GM23338 (cell line): ENCODE data around the gene TPT1. TPM values are rescaled to one million over a fixed set of nuclear protein-coding genes. Genes with fewer than 3 reads are reported as not detected.
"Not testable (repeated sequence)": the region's sequence is repeated elsewhere in the genome, so short reads cannot be mapped to it uniquely, and the experiment has no call there.

Experiments
- ATAC-seq: fragments of 200-7000 bp; cut with Tn5 transposase; 3 replicates; pipeline ENCODE4 v1.9.1; 2020
- DNase-seq: peaks from one replicate; pipeline ENCODE4 v3.0.0-alpha.2; 2015; ENCODE audit warnings: low spot score
- H2AFZ ChIP-seq: fragments of 200-600 bp; sonication (generic); 2 replicates; pipeline ENCODE4 v1.8.0; 2016; ENCODE audit warnings: antibody characterized with exemption, mild to moderate bottlenecking, moderate library complexity
- H3F3A ChIP-seq: fragments of 200-600 bp; sonication (generic); replicated peaks from 2 replicates; pipeline ENCODE4 v1.8.0; 2017; ENCODE audit warnings: antibody characterized with exemption, mixed run types, low read depth
- H3K27ac ChIP-seq: fragments of 200-600 bp; sonication (generic); 2 replicates; pipeline ENCODE4 v1.6.1; 2016; ENCODE audit warnings: low read depth
- H3K27me3 ChIP-seq: fragments of 200-600 bp; sonication (generic); 2 replicates; pipeline ENCODE4 v1.8.0; 2016; ENCODE audit warnings: mild to moderate bottlenecking, mixed run types, moderate library complexity; ENCODE audit not compliant: insufficient read depth
- H3K36me3 ChIP-seq: fragments of 200-600 bp; sonication (generic); 2 replicates; pipeline ENCODE4 v1.8.0; 2016; ENCODE audit warnings: mild to moderate bottlenecking; ENCODE audit not compliant: insufficient read depth
- H3K4me1 ChIP-seq: fragments of 200-600 bp; sonication (generic); 2 replicates; pipeline ENCODE4 v1.8.0; 2016; ENCODE audit warnings: mild to moderate bottlenecking, moderate library complexity; ENCODE audit not compliant: insufficient read depth
- H3K4me2 ChIP-seq: fragments of 200-600 bp; sonication (generic); 2 replicates; pipeline ENCODE4 v1.7.1; 2017; ENCODE audit warnings: mixed run types
- H3K4me3 ChIP-seq: fragments of 200-600 bp; sonication (generic); 2 replicates; pipeline ENCODE4 v1.6.1; 2016; ENCODE audit warnings: mixed run types
- H3K79me2 ChIP-seq: fragments of 200-600 bp; sonication (generic); replicated peaks from 2 replicates; pipeline ENCODE4 v1.8.0; 2017; ENCODE audit warnings: mild to moderate bottlenecking; ENCODE audit not compliant: insufficient read depth
- H3K9me2 ChIP-seq: fragments of 200-600 bp; sonication (generic); 2 replicates; pipeline ENCODE4 v1.8.0; 2017; ENCODE audit not compliant: insufficient read depth
- H4K20me1 ChIP-seq: fragments of 200-600 bp; sonication (generic); replicated peaks from 2 replicates; pipeline ENCODE4 v1.8.0; 2017; ENCODE audit warnings: mild to moderate bottlenecking; ENCODE audit not compliant: insufficient read depth
- H3K27ac Mint-ChIP-seq: 2 replicates; pipeline ENCODE4 v1.8.0; 2020; ENCODE audit warnings: inconsistent platforms, mild to moderate bottlenecking, moderate library complexity, mixed read lengths
- H3K27me3 Mint-ChIP-seq: 3 replicates; pipeline ENCODE4 v1.8.0; 2022; ENCODE audit warnings: low read depth, mild to moderate bottlenecking, moderate library complexity, mixed read lengths, inconsistent platforms; ENCODE audit not compliant: insufficient read depth, poor library complexity
- H3K36me3 Mint-ChIP-seq: 3 replicates; pipeline ENCODE4 v1.8.0; 2021; ENCODE audit warnings: low read depth, mild to moderate bottlenecking, inconsistent platforms, moderate library complexity, mixed read lengths
- H3K4me1 Mint-ChIP-seq: 3 replicates; pipeline ENCODE4 v1.8.0; 2020; ENCODE audit warnings: mild to moderate bottlenecking, inconsistent platforms, mixed read lengths
- H3K4me3 Mint-ChIP-seq: 3 replicates; pipeline ENCODE4 v1.8.0; 2021; ENCODE audit warnings: moderate library complexity, mild to moderate bottlenecking, inconsistent platforms, mixed read lengths
- H3K9me3 Mint-ChIP-seq: 3 replicates; pipeline ENCODE4 v1.8.0; 2020; ENCODE audit warnings: moderate library complexity, mild to moderate bottlenecking, inconsistent platforms, mixed read lengths
- CREB1 ChIP-seq: fragments of 250-450 bp; sonication (Bioruptor Pico); IDR thresholded peaks from 2 replicates; pipeline ENCODE4 v1.5.0; 2020; ENCODE audit warnings: low read depth, mild to moderate bottlenecking, moderate library complexity
- EZH2 ChIP-seq: fragments of 200-600 bp; sonication (generic); IDR thresholded peaks from one replicate; pipeline ENCODE4 v1.8.0; 2017; ENCODE audit warnings: antibody characterized with exemption, mild to moderate bottlenecking, low read depth; ENCODE audit not compliant: unreplicated experiment
- polyA plus RNA-seq: library from polyadenylated mRNA; unstranded; fragments of >200 nt; fragmentation: Nextera tagmentation; extraction: Ambion mirVana; gene quantifications from 2 replicates; pipeline ENCODE4 v1.2.1, GENCODE V29; 2016
- total RNA-seq: library from RNA; depleted of rRNA; stranded (reverse); fragments of >200 nt; shearing (Covaris generic); gene quantifications from 2 replicates; pipeline ENCODE4 v1.2.3, GENCODE V29; 2014
- TF ChIP-seq, protein P1 (sequence below), 2 experiments: fragments of 200-600 bp in 1 of 2; sonication (generic) in 1 of 2; conservative IDR thresholded peaks; 2 replicates each; pipeline versions ENCODE4 v1.5.1 to v1.6.1; 2016 to 2017; ENCODE audit warnings: antibody characterized with exemption in 2 of 2, low read depth in 2 of 2, mild to moderate bottlenecking in 2 of 2, moderate library complexity in 1 of 2
- TF ChIP-seq, protein P2 (sequence below): IDR thresholded peaks from 2 replicates; pipeline ENCODE4 v1.6.1; 2016; ENCODE audit warnings: antibody characterized with exemption
- TF ChIP-seq, protein P3 (sequence below): IDR thresholded peaks from one replicate; pipeline ENCODE4 v1.6.1; 2018; ENCODE audit warnings: antibody characterized with exemption; ENCODE audit not compliant: unreplicated experiment

The TPT1 gene
- total and polyA plus RNA-seq, 2 experiments from 2014 or later: 1,385 to 2,519 TPM

DNA sequence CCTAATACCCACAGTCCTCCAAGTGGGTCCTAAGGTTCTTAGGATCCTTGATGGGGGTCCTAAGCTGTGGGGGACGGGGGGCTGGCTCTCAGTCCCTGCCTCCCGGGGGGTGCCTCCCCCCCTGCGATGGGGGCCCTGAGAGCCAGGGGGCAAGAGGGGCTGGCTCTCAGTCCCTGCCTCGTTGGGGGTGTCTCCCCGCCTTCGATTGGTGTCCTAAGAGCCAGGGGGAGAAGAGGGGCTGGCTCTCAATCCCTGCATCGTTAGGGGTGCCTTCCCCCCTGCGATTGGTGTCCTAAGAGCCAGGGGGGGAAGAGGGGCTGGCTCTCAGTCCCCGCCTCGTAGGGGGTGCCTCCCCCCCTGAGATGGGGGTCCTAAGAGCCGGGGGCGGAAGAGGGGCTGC, 40.2 kb upstream of the TPT1 start (continued):
- TF ChIP-seq, protein P1, sequence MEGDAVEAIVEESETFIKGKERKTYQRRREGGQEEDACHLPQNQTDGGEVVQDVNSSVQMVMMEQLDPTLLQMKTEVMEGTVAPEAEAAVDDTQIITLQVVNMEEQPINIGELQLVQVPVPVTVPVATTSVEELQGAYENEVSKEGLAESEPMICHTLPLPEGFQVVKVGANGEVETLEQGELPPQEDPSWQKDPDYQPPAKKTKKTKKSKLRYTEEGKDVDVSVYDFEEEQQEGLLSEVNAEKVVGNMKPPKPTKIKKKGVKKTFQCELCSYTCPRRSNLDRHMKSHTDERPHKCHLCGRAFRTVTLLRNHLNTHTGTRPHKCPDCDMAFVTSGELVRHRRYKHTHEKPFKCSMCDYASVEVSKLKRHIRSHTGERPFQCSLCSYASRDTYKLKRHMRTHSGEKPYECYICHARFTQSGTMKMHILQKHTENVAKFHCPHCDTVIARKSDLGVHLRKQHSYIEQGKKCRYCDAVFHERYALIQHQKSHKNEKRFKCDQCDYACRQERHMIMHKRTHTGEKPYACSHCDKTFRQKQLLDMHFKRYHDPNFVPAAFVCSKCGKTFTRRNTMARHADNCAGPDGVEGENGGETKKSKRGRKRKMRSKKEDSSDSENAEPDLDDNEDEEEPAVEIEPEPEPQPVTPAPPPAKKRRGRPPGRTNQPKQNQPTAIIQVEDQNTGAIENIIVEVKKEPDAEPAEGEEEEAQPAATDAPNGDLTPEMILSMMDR (conservative IDR thresholded peaks at IDR 0.05; ENCODE audit: low read depth in 2 of 2): no peak
- TF ChIP-seq CREB1 (no peak), EZH2 (no peak)
- TF ChIP-seq, protein P2, sequence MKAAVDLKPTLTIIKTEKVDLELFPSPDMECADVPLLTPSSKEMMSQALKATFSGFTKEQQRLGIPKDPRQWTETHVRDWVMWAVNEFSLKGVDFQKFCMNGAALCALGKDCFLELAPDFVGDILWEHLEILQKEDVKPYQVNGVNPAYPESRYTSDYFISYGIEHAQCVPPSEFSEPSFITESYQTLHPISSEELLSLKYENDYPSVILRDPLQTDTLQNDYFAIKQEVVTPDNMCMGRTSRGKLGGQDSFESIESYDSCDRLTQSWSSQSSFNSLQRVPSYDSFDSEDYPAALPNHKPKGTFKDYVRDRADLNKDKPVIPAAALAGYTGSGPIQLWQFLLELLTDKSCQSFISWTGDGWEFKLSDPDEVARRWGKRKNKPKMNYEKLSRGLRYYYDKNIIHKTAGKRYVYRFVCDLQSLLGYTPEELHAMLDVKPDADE: no peak
- TF ChIP-seq, protein P3, sequence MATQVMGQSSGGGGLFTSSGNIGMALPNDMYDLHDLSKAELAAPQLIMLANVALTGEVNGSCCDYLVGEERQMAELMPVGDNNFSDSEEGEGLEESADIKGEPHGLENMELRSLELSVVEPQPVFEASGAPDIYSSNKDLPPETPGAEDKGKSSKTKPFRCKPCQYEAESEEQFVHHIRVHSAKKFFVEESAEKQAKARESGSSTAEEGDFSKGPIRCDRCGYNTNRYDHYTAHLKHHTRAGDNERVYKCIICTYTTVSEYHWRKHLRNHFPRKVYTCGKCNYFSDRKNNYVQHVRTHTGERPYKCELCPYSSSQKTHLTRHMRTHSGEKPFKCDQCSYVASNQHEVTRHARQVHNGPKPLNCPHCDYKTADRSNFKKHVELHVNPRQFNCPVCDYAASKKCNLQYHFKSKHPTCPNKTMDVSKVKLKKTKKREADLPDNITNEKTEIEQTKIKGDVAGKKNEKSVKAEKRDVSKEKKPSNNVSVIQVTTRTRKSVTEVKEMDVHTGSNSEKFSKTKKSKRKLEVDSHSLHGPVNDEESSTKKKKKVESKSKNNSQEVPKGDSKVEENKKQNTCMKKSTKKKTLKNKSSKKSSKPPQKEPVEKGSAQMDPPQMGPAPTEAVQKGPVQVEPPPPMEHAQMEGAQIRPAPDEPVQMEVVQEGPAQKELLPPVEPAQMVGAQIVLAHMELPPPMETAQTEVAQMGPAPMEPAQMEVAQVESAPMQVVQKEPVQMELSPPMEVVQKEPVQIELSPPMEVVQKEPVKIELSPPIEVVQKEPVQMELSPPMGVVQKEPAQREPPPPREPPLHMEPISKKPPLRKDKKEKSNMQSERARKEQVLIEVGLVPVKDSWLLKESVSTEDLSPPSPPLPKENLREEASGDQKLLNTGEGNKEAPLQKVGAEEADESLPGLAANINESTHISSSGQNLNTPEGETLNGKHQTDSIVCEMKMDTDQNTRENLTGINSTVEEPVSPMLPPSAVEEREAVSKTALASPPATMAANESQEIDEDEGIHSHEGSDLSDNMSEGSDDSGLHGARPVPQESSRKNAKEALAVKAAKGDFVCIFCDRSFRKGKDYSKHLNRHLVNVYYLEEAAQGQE: no peak

DNA sequence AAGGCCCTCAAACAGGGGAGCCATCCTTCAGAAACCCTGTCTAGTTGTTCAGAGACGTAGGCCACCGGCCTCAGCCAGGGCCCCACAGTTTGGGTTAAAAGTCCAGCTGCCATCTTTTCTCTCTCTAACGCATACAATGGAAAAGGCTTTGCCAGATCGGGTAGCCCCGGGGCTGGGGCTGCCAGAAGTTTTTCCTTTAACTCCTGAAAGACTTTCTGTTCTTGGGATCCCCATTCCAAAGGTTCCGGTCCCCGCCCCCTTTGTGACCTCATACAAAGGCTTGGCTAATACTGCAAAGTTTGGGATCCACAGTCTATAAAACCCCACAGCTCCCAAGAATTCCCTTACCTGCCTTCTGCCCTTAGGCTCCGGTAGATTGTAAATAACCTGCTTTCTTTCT, 39.7 kb upstream of the TPT1 start:
- not testable (repeated sequence) for H3K36me3 Mint-ChIP-seq, H3K4me1 ChIP-seq, H2AFZ ChIP-seq, H3K27me3 ChIP-seq, H3K4me1 Mint-ChIP-seq, DNase-seq, H3F3A ChIP-seq, H3K79me2 ChIP-seq, H3K4me3 ChIP-seq, H4K20me1 ChIP-seq, H3K4me3 Mint-ChIP-seq, H3K27ac ChIP-seq, H3K4me2 ChIP-seq, H3K36me3 ChIP-seq, H3K9me2 ChIP-seq, H3K27me3 Mint-ChIP-seq, ATAC-seq, H3K9me3 Mint-ChIP-seq, H3K27ac Mint-ChIP-seq

DNA sequence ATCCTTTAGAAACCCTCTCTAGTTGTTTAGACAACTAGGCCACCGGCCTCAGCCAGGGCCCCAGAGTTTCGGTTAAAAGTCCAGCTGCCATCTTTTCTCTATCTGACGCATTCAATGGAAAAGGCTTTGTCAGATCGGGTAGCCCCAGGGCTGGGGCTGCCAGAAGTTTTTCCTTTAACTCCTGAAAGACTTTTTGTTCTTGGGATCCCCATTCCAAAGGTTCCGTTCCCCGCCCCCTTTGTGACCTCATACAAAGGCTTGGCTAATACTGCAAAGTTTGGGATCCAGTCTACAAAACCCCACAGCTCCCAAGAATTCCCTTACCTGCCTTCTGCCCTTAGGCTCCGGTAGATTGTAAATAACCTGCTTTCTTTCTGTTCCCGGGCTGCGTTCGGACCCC, 38.5 kb upstream of the TPT1 start:
- not testable (repeated sequence) for H3K79me2 ChIP-seq, H3K4me2 ChIP-seq, H3K4me1 Mint-ChIP-seq, DNase-seq, H3K9me2 ChIP-seq, H3K36me3 ChIP-seq, H3K27ac ChIP-seq, H3K27ac Mint-ChIP-seq, H3K27me3 Mint-ChIP-seq, H3K27me3 ChIP-seq, H3K4me3 ChIP-seq, H3K4me1 ChIP-seq, H3K4me3 Mint-ChIP-seq, H3K9me3 Mint-ChIP-seq, H3F3A ChIP-seq, H4K20me1 ChIP-seq, H3K36me3 Mint-ChIP-seq, H2AFZ ChIP-seq, ATAC-seq

DNA sequence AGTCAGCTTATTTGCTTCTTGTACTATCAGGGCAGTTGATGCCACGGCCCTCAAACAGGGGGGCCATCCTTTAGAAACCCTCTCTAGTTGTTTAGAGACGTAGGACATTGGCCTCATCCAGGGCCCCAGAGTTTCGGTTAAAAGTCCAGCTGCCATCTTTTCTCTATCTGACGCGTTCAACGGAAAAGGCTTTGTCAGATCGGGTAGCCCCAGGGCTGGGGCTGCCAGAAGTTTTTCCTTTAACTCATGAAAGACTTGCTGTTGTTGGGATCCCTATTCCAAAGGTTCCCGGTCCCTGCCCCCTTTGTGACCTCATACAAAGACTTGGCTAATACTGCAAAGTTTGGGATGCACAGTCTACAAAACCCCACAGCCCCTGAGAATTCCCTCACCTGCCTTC, 37.8 kb upstream of the TPT1 start:
- H3K79me2 ChIP-seq, H2AFZ ChIP-seq, H3F3A ChIP-seq, H3K4me2 ChIP-seq, H3K4me3 ChIP-seq, H3K4me1 ChIP-seq, H4K20me1 ChIP-seq, H3K4me3 Mint-ChIP-seq, H3K27me3 ChIP-seq, H3K4me1 Mint-ChIP-seq, H3K27ac Mint-ChIP-seq, H3K27ac ChIP-seq, H3K9me3 Mint-ChIP-seq, DNase-seq, H3K36me3 ChIP-seq, H3K36me3 Mint-ChIP-seq, ATAC-seq, H3K9me2 ChIP-seq: not testable (repeated sequence)
- peaks cover 11% of the 10 kb centered on the region for H3K27me3 Mint-ChIP-seq

DNA sequence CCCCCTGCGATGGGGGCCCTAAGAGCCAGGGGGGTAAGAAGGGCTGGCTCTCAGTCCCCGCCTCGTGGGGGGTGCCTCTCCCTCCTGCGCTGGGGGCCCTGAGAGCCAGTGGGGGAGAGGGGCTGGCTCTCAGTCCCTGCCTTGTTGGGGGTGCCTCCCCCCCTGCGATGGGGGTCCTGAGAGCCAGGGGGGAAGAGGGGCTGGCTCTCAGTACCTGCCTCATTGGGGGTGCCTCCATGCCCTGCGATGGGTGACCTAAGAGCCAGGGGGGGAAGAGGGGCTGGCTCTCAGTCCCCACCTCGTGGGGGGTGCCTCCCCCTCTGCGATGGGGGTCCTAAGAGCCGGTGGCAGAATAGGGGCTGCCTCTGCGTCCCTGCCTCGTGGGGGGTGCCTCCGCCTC, 36.3 kb upstream of the TPT1 start:
- H3K27me3 ChIP-seq, H3K27ac ChIP-seq, H3K36me3 Mint-ChIP-seq, H3K4me3 ChIP-seq, H3K4me1 ChIP-seq, H3K27ac Mint-ChIP-seq, H3K9me2 ChIP-seq, H3K79me2 ChIP-seq, H2AFZ ChIP-seq, H3K4me2 ChIP-seq, DNase-seq, H3F3A ChIP-seq, H3K9me3 Mint-ChIP-seq, H3K4me3 Mint-ChIP-seq, H3K4me1 Mint-ChIP-seq, ATAC-seq, H3K36me3 ChIP-seq, H4K20me1 ChIP-seq: not testable (repeated sequence)
- H3K27me3 Mint-ChIP-seq: peaks cover 11% of the 10 kb centered on the region
